Osteoblast (primary cell): ENCODE data around the gene TGM2. TPM values are rescaled to one million over a fixed set of nuclear protein-coding genes. Genes with fewer than 3 reads are reported as not detected.

Source experiments
- DNase-seq: peaks from one replicate; pipeline ENCODE4 v3.0.0; 2011; ENCODE audit warnings: low spot score, mixed read lengths; ENCODE audit not compliant: insufficient read length; ENCODE audit errors: missing footprints
- H2AFZ ChIP-seq: 2 replicates; pipeline ENCODE4 v1.6.0; 2011; ENCODE audit warnings: mild to moderate bottlenecking, low read length
- H3K27ac ChIP-seq: 2 replicates; pipeline ENCODE4 v1.5.1; 2011; ENCODE audit warnings: mild to moderate bottlenecking, low read depth, low read length, moderate library complexity
- H3K27me3 ChIP-seq: 2 replicates; pipeline ENCODE4 v1.6.0; 2012; ENCODE audit warnings: mild to moderate bottlenecking, control low read depth, inconsistent platforms, low read length, moderate library complexity; ENCODE audit not compliant: insufficient read depth
- H3K36me3 ChIP-seq: 2 replicates; pipeline ENCODE4 v1.5.1; 2011; ENCODE audit warnings: mild to moderate bottlenecking, low read length, control low read depth, moderate library complexity; ENCODE audit not compliant: insufficient read depth
- H3K4me1 ChIP-seq: 2 replicates; pipeline ENCODE4 v1.5.1; 2011; ENCODE audit warnings: mild to moderate bottlenecking, low read length, control low read depth, moderate library complexity; ENCODE audit not compliant: insufficient read depth
- H3K4me2 ChIP-seq: 2 replicates; pipeline ENCODE4 v1.6.0; 2011; ENCODE audit warnings: mild to moderate bottlenecking, low read length; ENCODE audit not compliant: insufficient read depth
- H3K4me3 ChIP-seq: fragments of 200-600 bp; sonication (generic); 3 replicates; pipeline ENCODE4 v1.5.1; 2012; ENCODE audit warnings: mild to moderate bottlenecking, low read length, inconsistent platforms; ENCODE audit not compliant: insufficient read depth
- H3K79me2 ChIP-seq: 2 replicates; pipeline ENCODE4 v1.6.0; 2012; ENCODE audit warnings: mild to moderate bottlenecking, low read length, control low read depth, inconsistent platforms; ENCODE audit not compliant: insufficient read depth
- H3K9me3 ChIP-seq: 2 replicates; pipeline ENCODE4 v1.5.1; 2011; ENCODE audit warnings: low read depth, low read length, control low read depth
- H4K20me1 ChIP-seq: 2 replicates; pipeline ENCODE4 v1.6.0; 2012; ENCODE audit warnings: mild to moderate bottlenecking, low read length, control low read depth; ENCODE audit not compliant: insufficient read depth
- total RNA-seq: library from RNA; depleted of rRNA; stranded (reverse); fragments of >200 nt; gene quantifications from 2 replicates; pipeline ENCODE4 v1.2.3, GENCODE V29; 2012
- TF ChIP-seq, protein P1 (sequence below): IDR thresholded peaks from 2 replicates; pipeline ENCODE4 v1.5.1; 2011; ENCODE audit warnings: mild to moderate bottlenecking, low read depth, low read length, moderate library complexity; ENCODE audit errors: extremely low read depth

TGM2 gene
- total RNA-seq, 1 donor = 78.2 TPM

DNA sequence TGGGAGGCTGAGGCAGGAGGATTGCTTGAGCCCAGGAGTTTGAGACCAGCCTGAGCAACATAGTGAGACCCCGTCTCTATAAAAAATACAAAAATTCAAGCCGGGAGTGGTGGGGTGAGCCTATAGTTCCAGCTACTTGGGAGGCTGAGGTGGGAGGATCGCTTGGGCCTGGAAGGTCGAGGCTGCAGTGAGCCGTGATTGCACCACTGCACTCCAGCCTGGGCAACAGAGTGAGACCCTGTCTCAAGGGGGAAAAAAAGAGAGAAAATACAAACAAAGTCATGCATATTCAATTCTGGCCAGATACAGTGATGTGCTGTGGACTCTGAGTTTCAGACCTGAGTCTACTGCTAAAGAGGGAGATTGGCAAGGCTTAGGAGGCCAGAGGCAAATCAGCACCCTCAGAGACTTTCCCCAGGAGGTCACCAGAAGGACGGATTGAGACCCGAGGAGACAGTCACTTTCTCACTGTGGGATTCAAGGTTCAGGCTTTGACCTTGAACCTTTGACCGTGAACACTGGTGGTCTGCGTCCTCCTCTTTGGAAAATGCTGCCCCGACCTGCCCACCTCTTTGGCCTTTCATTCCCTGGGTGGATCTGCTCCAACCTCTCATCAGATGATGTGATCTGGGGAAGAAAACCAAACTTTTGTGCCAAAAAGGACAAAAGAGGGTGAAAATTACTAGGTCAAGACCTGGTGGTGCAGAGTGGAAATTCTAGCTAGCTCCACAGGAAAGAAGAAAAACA is 31.2 kb downstream of the TGM2 start:
- Histone ChIP-seq H4K20me1 (peaks cover 7% of the 10 kb centered on the region), H3K79me2 (no peaks in the 10 kb centered on the region), H3K27me3 (no peaks in the 10 kb centered on the region), H2AFZ (no peak overlapping the region), H3K27ac (peak overlapping the region; percentile 72), H3K36me3 (peaks cover 98% of the 10 kb centered on the region), H3K9me3 (no peaks in the 10 kb centered on the region), H3K4me1 (peaks cover 25% of the 10 kb centered on the region), H3K4me2 (peak overlapping the region; percentile 51), H3K4me3 (no peak overlapping the region)
- DNase-seq = no peak
- TF ChIP-seq, protein P1, sequence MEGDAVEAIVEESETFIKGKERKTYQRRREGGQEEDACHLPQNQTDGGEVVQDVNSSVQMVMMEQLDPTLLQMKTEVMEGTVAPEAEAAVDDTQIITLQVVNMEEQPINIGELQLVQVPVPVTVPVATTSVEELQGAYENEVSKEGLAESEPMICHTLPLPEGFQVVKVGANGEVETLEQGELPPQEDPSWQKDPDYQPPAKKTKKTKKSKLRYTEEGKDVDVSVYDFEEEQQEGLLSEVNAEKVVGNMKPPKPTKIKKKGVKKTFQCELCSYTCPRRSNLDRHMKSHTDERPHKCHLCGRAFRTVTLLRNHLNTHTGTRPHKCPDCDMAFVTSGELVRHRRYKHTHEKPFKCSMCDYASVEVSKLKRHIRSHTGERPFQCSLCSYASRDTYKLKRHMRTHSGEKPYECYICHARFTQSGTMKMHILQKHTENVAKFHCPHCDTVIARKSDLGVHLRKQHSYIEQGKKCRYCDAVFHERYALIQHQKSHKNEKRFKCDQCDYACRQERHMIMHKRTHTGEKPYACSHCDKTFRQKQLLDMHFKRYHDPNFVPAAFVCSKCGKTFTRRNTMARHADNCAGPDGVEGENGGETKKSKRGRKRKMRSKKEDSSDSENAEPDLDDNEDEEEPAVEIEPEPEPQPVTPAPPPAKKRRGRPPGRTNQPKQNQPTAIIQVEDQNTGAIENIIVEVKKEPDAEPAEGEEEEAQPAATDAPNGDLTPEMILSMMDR = no peak

DNA sequence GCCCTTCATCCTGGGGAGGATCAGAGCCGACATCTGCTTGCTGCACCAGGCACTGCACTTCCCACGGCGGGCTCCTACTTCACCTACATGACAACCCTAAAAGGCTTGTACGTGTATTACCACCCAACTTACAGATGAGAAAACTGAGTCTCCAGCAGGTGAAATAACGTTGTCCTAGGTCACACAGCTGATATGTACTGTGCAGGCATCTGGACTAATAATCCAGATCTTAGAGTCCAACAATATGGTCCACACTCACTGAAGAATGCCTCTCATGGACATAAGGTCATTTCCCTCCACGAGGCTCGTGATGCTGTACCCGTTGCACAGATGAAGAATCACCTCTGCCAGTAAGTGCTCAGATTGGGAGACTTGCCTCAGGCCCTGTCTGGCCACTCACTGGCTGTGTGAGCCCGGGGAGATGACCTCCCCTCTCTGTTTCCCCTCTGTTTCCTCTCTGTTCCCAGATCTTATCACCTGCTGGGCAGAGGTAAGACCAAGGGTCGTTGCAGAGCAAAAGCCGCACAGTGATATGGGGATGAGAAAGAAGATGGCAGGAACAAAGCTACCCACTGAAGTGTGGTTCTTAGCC is 32.1 kb downstream of the TGM2 start:
- no peak overlapping the region for H2AFZ ChIP-seq
- no peaks in the 10 kb centered on the region for H3K79me2 ChIP-seq
- peaks cover 98% of the 10 kb centered on the region for H3K36me3 ChIP-seq
- peaks cover 34% of the 10 kb centered on the region for H3K4me1 ChIP-seq
- no peak overlapping the region for H3K27ac ChIP-seq
- H3K9me3 ChIP-seq = no peaks in the 10 kb centered on the region
- H3K4me2 ChIP-seq = no peak overlapping the region
- H3K4me3 ChIP-seq = no peak overlapping the region
- TF ChIP-seq, protein P1 = no peak
- DNase-seq = no peak
- no peaks in the 10 kb centered on the region for H3K27me3 ChIP-seq
- peaks cover 7% of the 10 kb centered on the region for H4K20me1 ChIP-seq

DNA sequence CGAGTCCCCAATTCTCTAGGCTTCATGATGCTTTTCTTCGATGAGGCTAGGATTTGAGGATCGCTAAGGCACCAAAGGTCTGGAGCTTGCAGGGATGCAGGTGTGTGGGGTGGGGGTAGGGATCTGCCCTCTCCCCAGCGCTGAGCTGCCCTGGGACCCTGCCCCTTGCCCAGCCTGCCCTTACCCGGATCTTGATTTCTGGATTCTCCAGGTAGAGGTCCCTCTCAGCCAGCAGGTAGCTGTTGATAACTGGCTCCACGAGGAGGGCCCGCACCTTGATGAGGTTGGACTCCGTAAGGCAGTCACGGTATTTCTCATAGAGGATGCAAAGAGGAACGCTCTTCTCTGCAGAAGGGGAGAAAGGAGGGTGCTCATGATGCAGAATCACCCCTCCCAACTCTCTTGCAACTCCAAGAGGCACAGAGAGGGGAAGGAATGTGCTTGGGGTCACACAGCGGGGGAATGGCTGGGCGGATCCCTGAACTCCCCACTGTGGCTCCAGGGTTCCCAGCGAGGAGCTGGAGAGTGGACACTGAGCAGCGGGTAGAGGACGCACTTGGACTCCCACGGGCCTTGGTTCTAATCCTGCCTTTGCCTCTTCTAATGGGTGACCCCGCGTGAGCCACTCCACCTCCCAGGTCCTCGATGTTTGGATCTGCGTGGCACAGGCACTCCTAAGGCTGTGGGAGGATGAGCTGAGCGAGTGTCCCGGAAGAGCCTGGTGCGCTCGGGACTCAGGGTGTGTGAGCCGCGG is 32.7 kb downstream of the TGM2 start:
- Histone ChIP-seq H3K27ac (no peak overlapping the region), H2AFZ (no peak overlapping the region), H3K4me2 (no peak overlapping the region), H3K4me3 (no peak overlapping the region), H4K20me1 (peaks cover 4% of the 10 kb centered on the region), H3K27me3 (no peaks in the 10 kb centered on the region), H3K4me1 (peaks cover 40% of the 10 kb centered on the region), H3K9me3 (no peaks in the 10 kb centered on the region), H3K79me2 (no peaks in the 10 kb centered on the region), H3K36me3 (peaks cover 92% of the 10 kb centered on the region)
- no peak for DNase-seq
- TF ChIP-seq, protein P1 = no peak
